SK-N-SH treated with all-trans-retinoic acid at 6 μM for 48 hours (cell line): ENCODE measurements around the gene RAC3.

Source experiments
- ATAC-seq: fragments of 200-7000 bp; cut with Tn5 transposase; 3 replicates; pipeline ENCODE4 v1.9.1; 2020; ENCODE audit warnings: mild to moderate bottlenecking, moderate library complexity
- ARNTL ChIP-seq: fragments of 450-650 bp; formaldehyde crosslinking; IDR thresholded peaks from 2 replicates; pipeline ENCODE4 v1.5.0; 2020; ENCODE audit warnings: low read depth, mild to moderate bottlenecking, moderate library complexity, borderline replicate concordance
- CREB5 ChIP-seq: fragments of 250-450 bp; sonication (Bioruptor Pico); IDR thresholded peaks from 2 replicates; pipeline ENCODE4 v1.5.1; 2020; ENCODE audit warnings: low read depth, mild to moderate bottlenecking, moderate library complexity
- CSDC2 ChIP-seq: fragments of 250-450 bp; sonication (Bioruptor Pico); IDR thresholded peaks from 2 replicates; pipeline ENCODE4 v1.5.0; 2020; ENCODE audit warnings: mild to moderate bottlenecking, moderate library complexity
- CSRNP3 ChIP-seq: fragments of 250-450 bp; sonication (Bioruptor Pico); IDR thresholded peaks from 2 replicates; pipeline ENCODE4 v1.5.1; 2021; ENCODE audit warnings: mild to moderate bottlenecking, moderate library complexity
- ESRRG ChIP-seq: fragments of 250-450 bp; sonication (Bioruptor Pico); IDR thresholded peaks from 2 replicates; pipeline ENCODE4 v1.6.1; 2021; ENCODE audit warnings: mild to moderate bottlenecking
- GLIS3 ChIP-seq: fragments of 250-450 bp; sonication (Bioruptor Pico); IDR thresholded peaks from 2 replicates; pipeline ENCODE4 v1.5.0; 2020; ENCODE audit warnings: mild to moderate bottlenecking, moderate library complexity
- ISL1 ChIP-seq: fragments of 250-450 bp; sonication (Bioruptor Pico); IDR thresholded peaks from 2 replicates; pipeline ENCODE4 v2.1.2; 2022; ENCODE audit warnings: mild to moderate bottlenecking, moderate library complexity
- OSR1 ChIP-seq: fragments of 250-450 bp; sonication (Bioruptor Pico); IDR thresholded peaks from 2 replicates; pipeline ENCODE4 v1.8.0; 2022; ENCODE audit warnings: moderate library complexity, mild to moderate bottlenecking, inconsistent platforms
- PATZ1 ChIP-seq: fragments of 250-450 bp; sonication (Bioruptor Pico); IDR thresholded peaks from 2 replicates; pipeline ENCODE4 v1.8.0; 2020; ENCODE audit warnings: mild to moderate bottlenecking, moderate library complexity, borderline replicate concordance
- POU6F1 ChIP-seq: fragments of 250-450 bp; sonication (Bioruptor Pico); IDR thresholded peaks from 2 replicates; pipeline ENCODE4 v1.8.0; 2021; ENCODE audit warnings: low read depth, mild to moderate bottlenecking, moderate library complexity, borderline replicate concordance
- PPARA ChIP-seq: fragments of 250-450 bp; sonication (Bioruptor Pico); IDR thresholded peaks from 2 replicates; pipeline ENCODE4 v1.5.0; 2020; ENCODE audit warnings: mild to moderate bottlenecking, borderline replicate concordance
- RARB ChIP-seq: fragments of 250-450 bp; sonication (Bioruptor Pico); IDR thresholded peaks from 2 replicates; pipeline ENCODE4 v1.8.0; 2021; ENCODE audit warnings: mild to moderate bottlenecking, moderate library complexity
- SNAI2 ChIP-seq: fragments of 250-450 bp; sonication (Bioruptor Pico); IDR thresholded peaks from 2 replicates; pipeline ENCODE4 v1.5.0; 2020; ENCODE audit warnings: mild to moderate bottlenecking, moderate library complexity
- TCF4 ChIP-seq: fragments of 250-450 bp; sonication (Bioruptor Pico); IDR thresholded peaks from 2 replicates; pipeline ENCODE4 v1.8.0; 2021; ENCODE audit warnings: mild to moderate bottlenecking, moderate library complexity, borderline replicate concordance
- TOX ChIP-seq: fragments of 250-450 bp; sonication (Bioruptor Pico); IDR thresholded peaks from 2 replicates; pipeline ENCODE4 v1.8.0; 2021; ENCODE audit warnings: mild to moderate bottlenecking, moderate library complexity, borderline replicate concordance
- TSHZ2 ChIP-seq: fragments of 250-450 bp; sonication (Bioruptor Pico); IDR thresholded peaks from 2 replicates; pipeline ENCODE4 v1.5.0; 2020; ENCODE audit warnings: mild to moderate bottlenecking, moderate library complexity
- ZC3H10 ChIP-seq: fragments of 250-450 bp; sonication (Bioruptor Pico); IDR thresholded peaks from 2 replicates; pipeline ENCODE4 v1.5.1; 2021; ENCODE audit warnings: mild to moderate bottlenecking, moderate library complexity
- ZFP3 ChIP-seq: fragments of 250-450 bp; sonication (Bioruptor Pico); IDR thresholded peaks from 2 replicates; pipeline ENCODE4 v1.5.0; 2020; ENCODE audit warnings: mild to moderate bottlenecking, moderate library complexity
- ZFP30 ChIP-seq: fragments of 450-650 bp; formaldehyde crosslinking; IDR thresholded peaks from 2 replicates; pipeline ENCODE4 v1.5.0; 2022; ENCODE audit warnings: mild to moderate bottlenecking, moderate library complexity
- ZNF565 ChIP-seq: fragments of 450-650 bp; formaldehyde crosslinking; conservative IDR thresholded peaks from 2 replicates; pipeline ENCODE4 v1.5.0; 2020; ENCODE audit warnings: low read depth, mild to moderate bottlenecking, moderate library complexity
- ZNF70 ChIP-seq: fragments of 450-650 bp; formaldehyde crosslinking; IDR thresholded peaks from 2 replicates; pipeline ENCODE4 v1.5.0; 2020; ENCODE audit warnings: mild to moderate bottlenecking, moderate library complexity
- ZNF8 ChIP-seq: fragments of 450-650 bp; formaldehyde crosslinking; IDR thresholded peaks from 2 replicates; pipeline ENCODE4 v1.5.0; 2020; ENCODE audit warnings: mild to moderate bottlenecking, moderate library complexity

Gene RAC3

GRCh38 chr17:82080048-82080788, 48.7 kb downstream of the RAC3 start:
- ATAC-seq = no peak
- TF ChIP-seq PATZ1 (CRISPR knock-in tag) (no peak), ISL1 (CRISPR knock-in tag) (no peak), ARNTL (CRISPR knock-in tag) (no peak), RARB (CRISPR knock-in tag) (no peak), ESRRG (CRISPR knock-in tag) (no peak), TOX (CRISPR knock-in tag) (no peak), ZNF565 (no peak), TSHZ2 (CRISPR knock-in tag) (no peak), ZNF70 (CRISPR knock-in tag) (no peak), CSRNP3 (CRISPR knock-in tag) (no peak), ZFP30 (CRISPR knock-in tag) (no peak), ZC3H10 (CRISPR knock-in tag) (no peak), CSDC2 (CRISPR knock-in tag) (no peak), GLIS3 (CRISPR knock-in tag) (no peak), PPARA (CRISPR knock-in tag) (no peak), ZFP3 (CRISPR knock-in tag) (no peak), OSR1 (CRISPR knock-in tag) (no peak), CREB5 (CRISPR knock-in tag) (no peak), TCF4 (CRISPR knock-in tag) (no peak), SNAI2 (CRISPR knock-in tag) (no peak)

GRCh38 chr17:82080789-82081464, 49.4 kb downstream of the RAC3 start:
- no peak for TF ChIP-seq ZNF70 (CRISPR knock-in tag)
- no peak for TF ChIP-seq PPARA (CRISPR knock-in tag)
- TF ChIP-seq SNAI2 (CRISPR knock-in tag) = no peak
- no peak for TF ChIP-seq ZFP3 (CRISPR knock-in tag)
- TF ChIP-seq CSDC2 (CRISPR knock-in tag) = no peak
- no peak for TF ChIP-seq TCF4 (CRISPR knock-in tag)
- ATAC-seq = no peak

GRCh38 chr17:82081546-82081945, 50.1 kb downstream of the RAC3 start:
- ATAC-seq = no peak
- no peak for TF ChIP-seq OSR1 (CRISPR knock-in tag)
- TF ChIP-seq ZFP30 (CRISPR knock-in tag) = no peak
- TF ChIP-seq ZNF8 (CRISPR knock-in tag) = no peak
- no peak for TF ChIP-seq POU6F1 (CRISPR knock-in tag)
- no peak for TF ChIP-seq TOX (CRISPR knock-in tag)
- no peak for TF ChIP-seq CSRNP3 (CRISPR knock-in tag)
- no peak for TF ChIP-seq ZC3H10 (CRISPR knock-in tag)
- no peak for TF ChIP-seq ESRRG (CRISPR knock-in tag)
- no peak for TF ChIP-seq CREB5 (CRISPR knock-in tag)
- no peak for TF ChIP-seq TCF4 (CRISPR knock-in tag)
- TF ChIP-seq SNAI2 (CRISPR knock-in tag) = no peak
